Stimulated activated CD4-positive, alpha-beta T cell treated with anti-CD3 and anti-CD28 coated beads, Interleukin-15, amount 100 ng/mL, for 48 hours (primary cell): Measurements from ENCODE around the gene SLC10A3.

Source experiments
- DNase-seq, 2 donors: peaks; one replicate each; pipeline ENCODE4 v3.0.0-alpha.2; 2020; ENCODE audit warnings: low read depth in 2 of 2

Gene SLC10A3

GRCh38 chrX:154484255-154485149 lies 5.9 kb downstream of the SLC10A3 start:
- DNase-seq: no peak

DNA sequence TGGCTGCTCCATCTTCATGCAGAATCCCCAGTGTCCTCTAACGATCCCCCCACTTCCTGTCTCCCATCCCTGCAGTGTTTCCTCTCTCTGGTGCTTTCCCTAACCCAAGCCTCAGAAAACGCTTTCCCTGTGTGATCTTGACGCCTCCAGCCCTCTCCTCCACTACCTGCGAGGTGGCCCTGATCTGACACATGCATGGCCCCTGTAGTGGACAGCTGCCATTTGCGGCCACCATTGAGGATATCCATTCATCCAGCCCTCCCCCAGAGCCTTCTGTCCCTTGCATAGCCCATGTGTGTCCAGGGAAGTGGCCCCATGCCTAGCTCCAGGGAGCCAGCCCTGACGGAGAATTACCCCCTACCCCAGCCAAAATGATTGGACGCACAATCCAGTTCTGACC lies 7.1 kb downstream of the SLC10A3 start:
- DNase-seq: no peak

GRCh38 chrX:154482786-154483185 lies 7.6 kb downstream of the SLC10A3 start:
- DNase-seq: no peak

DNA sequence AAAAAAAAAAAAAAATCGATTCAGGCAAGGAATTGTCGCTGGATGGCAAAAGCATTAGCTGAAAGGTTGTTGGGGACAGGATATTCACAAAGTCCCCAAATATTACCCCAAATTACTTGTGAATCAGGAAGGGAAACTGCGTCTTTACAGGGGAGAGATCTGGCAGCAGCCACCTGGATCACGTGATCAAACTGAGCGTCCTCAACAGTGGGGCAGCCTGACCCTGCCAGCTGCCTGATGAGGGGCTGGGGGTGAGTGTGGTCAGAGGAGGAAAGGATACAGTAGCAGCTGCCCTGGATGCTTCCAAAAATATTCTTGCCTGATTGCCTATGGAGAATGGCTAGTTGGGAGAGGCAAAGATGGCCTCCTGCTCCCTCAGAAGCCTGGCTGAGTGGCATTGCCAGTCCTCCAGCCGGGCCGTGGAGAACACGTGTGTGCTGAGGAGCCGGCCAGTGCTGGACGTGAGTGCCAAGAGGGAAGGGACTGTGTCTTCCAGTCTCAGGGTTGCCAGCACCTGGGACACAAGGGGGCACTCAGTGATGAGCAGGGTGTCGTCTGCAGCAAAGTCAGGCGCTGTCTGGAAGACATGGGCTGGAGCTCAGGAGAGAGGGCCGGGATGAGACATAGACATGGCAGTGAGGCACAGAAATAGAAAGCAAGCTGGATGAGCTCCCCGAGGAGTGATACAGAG lies 8.4 kb downstream of the SLC10A3 start:
- no peak for DNase-seq

DNA sequence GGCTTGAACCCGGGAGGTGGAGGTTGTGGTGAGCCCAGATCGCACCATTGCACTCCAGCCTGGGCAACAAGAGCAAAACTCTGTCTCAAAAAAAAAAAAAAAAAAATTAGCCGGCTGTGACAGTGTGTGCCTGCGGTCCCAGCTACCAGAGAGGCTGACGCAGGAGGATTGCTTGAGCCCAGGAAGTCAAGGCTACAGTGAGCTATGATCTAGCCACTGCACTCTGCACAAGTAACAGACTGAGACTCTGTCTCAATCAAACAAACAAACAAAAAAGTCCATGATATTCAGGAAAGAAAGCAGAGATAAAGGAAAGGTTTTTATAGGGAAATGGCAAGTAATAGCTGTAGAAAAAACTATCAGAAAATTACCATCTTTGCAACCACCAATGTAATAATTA lies 9.2 kb downstream of the SLC10A3 start:
- no peak for DNase-seq

DNA sequence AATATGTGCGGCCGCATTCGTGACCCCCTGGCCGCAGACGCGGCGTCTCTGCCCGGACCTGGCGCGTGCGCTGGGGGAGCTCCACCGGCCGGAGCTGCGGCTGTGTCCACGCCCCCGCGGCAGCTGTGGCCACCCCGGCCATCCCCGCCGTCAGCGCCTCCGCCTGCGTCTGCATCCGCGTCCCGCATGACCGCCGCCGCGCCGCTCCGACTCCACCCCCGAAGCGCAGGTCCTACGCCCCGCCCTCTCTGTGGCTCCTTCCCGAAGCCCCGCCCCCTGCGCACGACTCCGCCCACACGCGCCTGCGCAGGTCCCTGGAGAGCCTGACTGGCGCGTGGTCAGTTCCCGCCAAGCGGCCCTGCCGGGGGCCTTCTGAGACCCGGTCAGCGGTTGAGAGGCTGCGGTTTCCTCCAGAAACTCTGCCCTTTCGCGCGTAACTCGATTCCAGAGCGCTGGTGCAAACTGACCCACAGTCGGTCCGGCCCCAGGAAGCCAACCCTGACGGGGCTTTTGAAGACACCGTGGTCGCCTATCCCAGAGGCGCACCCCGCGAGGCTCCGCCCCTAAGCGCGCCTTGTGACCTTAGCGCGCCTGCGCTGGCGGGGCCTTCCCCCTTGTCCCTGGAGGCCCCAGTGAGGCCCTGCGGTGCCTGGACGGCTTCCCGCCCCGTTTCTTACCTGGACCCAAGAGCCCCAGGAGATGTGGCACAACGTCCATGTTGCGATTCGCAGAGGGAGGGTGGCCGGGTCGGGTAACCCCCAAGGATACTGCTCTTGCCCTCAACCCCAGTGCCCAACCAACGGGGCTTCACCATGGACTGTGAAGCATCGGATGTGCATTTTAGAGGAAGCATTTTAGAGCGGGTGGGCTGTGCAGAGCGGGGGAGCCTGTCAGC lies 11.5 kb downstream of the SLC10A3 start, which contains the start of gene LAGE3:
Gene LAGE3, minus strand, starts transcription at position 554 of the 895 bp plus-strand sequence. Its CDS starts 366 bp downstream, at position 188.
- DNase-seq: peak; percentile 86 to 91

GRCh38 chrX:154477891-154478477 lies 12.4 kb downstream of the SLC10A3 start:
- DNase-seq: no peak

DNA sequence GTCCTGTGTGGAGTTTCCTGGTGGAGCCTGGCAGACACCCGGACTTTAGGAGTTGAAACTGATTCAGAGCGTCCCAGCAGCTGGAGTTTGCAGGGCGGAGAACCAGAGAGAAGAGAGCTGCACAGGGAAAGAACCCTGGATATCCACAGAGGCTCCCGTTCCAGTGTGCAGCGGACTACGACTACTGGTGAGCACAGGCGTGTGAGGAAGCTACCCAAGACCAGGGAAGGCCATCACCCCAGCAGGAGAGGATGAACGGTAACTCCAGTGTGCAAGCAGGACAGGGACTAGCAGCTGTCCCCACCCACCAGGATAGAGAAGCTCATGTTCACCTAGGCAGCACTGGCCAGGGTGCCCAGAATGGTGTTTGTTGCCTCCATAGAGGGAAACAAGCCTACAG lies 13.6 kb downstream of the SLC10A3 start:
- no peak for DNase-seq

- DNase-seq: no peak
These were observed 16.7 kb downstream of the SLC10A3 start for GRCh38 chrX:154473683-154474082.

GRCh38 chrX:154472685-154473632 lies 17.5 kb downstream of the SLC10A3 start:
- DNase-seq: no peak

GRCh38 chrX:154471839-154472684 lies 18.4 kb downstream of the SLC10A3 start:
- no peak for DNase-seq

DNA sequence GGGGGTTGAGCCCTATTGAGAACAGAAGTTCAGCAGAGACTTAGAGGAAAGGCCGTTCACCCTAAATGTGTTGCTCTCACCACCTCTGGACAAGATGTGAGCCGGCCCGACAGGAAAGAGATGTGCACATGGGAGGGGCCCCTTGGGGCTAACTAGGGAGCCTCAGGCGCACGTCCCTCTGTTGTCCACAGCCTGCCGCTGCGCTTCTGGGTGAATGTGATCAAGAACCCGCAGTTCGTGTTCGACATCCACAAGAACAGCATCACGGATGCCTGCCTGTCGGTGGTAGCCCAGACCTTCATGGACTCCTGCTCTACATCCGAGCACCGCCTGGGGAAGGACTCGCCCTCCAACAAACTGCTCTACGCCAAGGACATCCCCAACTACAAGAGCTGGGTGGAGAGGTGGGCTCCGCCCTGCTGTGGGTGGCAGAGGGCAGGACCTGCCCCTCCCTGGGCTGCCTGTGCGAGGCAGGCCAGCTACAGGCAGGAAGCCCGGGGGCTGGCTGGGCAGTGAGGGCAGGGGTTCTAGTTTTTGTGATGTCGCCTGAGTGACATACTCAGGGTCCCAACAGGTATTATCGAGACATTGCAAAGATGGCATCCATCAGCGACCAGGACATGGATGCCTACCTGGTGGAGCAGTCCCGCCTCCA lies 19.4 kb downstream of the SLC10A3 start:
- DNase-seq: no peak

DNA sequence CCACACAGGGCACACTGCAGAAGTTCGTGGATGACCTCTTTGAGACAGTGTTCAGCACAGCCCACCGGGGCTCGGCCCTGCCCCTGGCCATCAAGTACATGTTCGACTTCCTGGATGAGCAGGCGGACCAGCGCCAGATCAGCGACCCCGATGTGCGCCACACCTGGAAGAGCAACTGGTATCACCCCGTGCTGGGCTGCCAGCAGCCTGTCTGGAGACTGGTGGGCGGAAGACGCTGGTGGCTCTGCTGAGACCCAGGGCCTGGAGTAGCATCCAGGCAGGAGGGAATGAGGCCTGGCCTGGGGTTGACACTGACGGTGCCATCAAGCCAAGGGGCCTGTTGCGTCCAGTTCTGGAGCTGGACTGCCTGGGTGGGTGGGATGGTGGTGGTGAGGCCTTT lies 20.0 kb downstream of the SLC10A3 start:
- DNase-seq: no peak

GRCh38 chrX:154469880-154470279 lies 20.5 kb downstream of the SLC10A3 start:
- no peak for DNase-seq

DNA sequence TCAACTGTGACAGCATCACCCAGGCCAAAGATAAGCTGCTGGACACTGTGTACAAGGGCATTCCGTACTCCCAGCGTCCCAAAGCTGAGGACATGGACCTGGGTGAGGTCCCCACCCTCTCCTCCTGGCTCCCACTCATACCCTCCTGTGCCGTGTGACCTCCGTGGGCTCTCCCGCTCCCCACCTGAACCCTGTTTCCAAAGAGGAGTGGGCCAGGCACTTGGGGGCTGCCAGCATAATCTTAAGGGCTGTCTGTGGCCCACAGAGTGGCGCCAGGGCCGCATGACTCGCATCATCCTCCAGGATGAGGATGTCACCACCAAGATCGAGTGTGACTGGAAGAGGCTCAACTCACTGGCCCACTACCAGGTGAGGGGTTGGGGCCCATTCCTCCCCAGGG lies 21.3 kb downstream of the SLC10A3 start:
- DNase-seq: no peak

DNA sequence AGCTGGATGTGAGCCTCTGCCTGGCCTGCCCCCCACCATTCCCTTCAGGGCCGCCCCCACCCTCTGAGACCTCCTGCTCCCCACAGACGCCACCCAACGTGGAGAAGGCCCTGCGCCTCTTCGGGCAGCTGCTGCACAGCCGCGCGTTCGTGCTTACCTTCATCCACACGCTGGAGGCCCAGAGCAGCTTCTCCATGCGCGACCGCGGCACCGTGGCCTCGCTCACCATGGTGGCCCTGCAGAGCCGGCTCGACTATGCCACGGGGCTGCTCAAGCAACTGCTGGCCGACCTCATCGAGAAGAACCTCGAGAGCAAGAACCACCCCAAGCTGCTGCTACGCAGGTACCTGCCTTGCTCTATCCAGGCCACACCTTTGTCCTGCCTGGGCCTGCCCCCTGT lies 22.2 kb downstream of the SLC10A3 start:
- DNase-seq: no peak

- DNase-seq: no peak
These were observed 22.9 kb downstream of the SLC10A3 start for GRCh38 chrX:154467556-154467955.

DNA sequence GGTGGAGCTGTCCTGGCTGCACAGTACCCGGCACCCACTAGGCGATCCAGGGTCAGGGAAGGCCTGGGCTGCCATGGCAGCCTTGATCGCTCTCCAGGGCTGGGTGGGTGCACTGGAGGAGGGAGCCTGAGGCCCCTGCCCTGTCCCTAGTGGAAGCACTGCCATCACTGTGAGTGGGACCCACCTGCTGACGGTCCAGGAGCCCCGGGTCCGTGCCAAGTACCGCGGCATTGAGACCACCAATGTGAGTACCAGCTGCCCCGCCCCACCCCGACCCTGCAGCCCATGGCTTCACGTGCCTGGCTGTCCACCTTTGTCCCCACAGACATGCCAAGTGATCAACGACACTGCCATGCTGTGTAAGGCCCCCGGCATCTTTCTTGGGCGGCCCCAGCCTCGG lies 23.5 kb downstream of the SLC10A3 start:
- DNase-seq: no peak

DNA sequence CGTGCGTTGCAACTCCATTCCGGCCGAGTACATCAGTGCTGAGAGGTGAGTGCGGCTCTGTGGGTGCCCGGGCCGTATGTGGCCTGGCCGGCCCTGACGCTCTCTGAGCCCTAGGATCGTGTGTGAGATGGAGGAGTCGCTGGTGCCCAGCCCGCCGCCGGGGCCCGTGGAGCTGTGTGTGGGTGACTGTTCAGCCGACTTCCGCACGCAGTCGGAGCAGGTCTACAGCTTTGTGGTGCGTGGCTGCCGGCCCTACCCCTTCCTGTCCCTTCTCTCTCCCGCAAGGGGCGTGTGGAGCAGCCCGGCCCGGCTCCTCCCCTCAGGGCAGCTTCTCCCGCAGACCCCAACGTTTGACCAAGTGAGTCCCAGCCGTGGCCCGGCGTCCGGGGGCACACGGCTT lies 24.4 kb downstream of the SLC10A3 start:
- DNase-seq: no peak
